ENCODE data around the gene KLHL29. TPM values are rescaled to one million over a fixed set of nuclear protein-coding genes. Genes with fewer than 3 reads are reported as not detected.

Gene KLHL29
- total RNA-seq, 1 experiment from 2014 or later, result 2.4 TPM

DNA sequence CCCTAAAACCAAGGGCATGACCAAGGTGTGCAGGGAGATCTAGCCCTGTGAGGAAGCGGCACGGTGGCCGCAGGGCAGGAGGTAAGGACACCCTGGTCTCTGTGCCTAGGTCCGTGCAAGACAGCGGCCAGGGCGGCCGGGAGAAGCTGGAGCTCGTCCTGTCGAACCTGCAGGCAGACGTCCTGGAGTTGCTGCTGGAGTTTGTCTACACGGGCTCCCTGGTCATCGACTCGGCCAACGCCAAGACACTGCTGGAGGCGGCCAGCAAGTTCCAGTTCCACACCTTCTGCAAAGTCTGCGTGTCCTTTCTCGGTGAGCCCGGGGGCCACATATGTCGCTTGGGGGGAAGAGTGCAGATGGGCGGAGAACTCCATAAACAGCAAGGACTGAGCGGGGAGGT lies 306.6 kb downstream of the KLHL29 start:
- Mint-ChIP-seq H3K4me1 (peaks cover 5 to 13% of the 10 kb centered on the region in 2 experiments), H3K36me3 (ENCODE audit: insufficient read depth in 1 of 3, low read depth in 3 of 3) (peaks cover 0 to 2% (median 0%) of the 10 kb centered on the region in 3 experiments; a peak in 3 of 7 replicates), H3K9me3 (no peaks in the 10 kb centered on the region), H3K27ac (no peak overlapping the region), H3K4me3 (no peak overlapping the region), H3K27me3 (ENCODE audit: low read depth) (no peaks in the 10 kb centered on the region)
- Histone ChIP-seq H4K8ac (replicated peaks; ENCODE audit: insufficient read length, low read depth, low read length) (no peak overlapping the region), H3K4me1 (ENCODE audit: insufficient read depth, low read length) (no peaks in the 10 kb centered on the region), H2BK15ac (ENCODE audit: low read depth, low read length) (no peak overlapping the region), H3K4me2 (ENCODE audit: insufficient read depth, insufficient read length, low read length) (no peak overlapping the region), H3K56ac (ENCODE audit: insufficient read length, low read depth, low read length) (no peak overlapping the region), H2AFZ (ENCODE audit: low read length) (no peak overlapping the region), H4K91ac (ENCODE audit: insufficient read length, low read depth, low read length) (no peak overlapping the region), H3K27me3 (ENCODE audit: insufficient read depth, low read length) (no peaks in the 10 kb centered on the region), H3K14ac (ENCODE audit: insufficient read depth, low read length) (no peak overlapping the region; the same call in 1 of the 2 replicates), H2BK12ac (ENCODE audit: insufficient read length, low read depth, low read length) (no peak overlapping the region), H3K4ac (ENCODE audit: low read depth, low read length) (no peak overlapping the region), H4K20me1 (ENCODE audit: control insufficient read depth, insufficient read depth, insufficient read length) (no peaks in the 10 kb centered on the region), H2BK20ac (ENCODE audit: low read depth, low read length, poor library complexity, severe bottlenecking) (no peak overlapping the region), H2BK5ac (ENCODE audit: insufficient read length, low read length) (no peak overlapping the region), H3K18ac (ENCODE audit: insufficient read length, low read depth, low read length) (no peak overlapping the region), H3K23ac (ENCODE audit: insufficient read length, low read depth, low read length) (no peak overlapping the region), H3K23me2 (ENCODE audit: insufficient read length, low read depth, low read length, poor library complexity, severe bottlenecking) (no peaks in the 10 kb centered on the region), H3K79me1 (ENCODE audit: insufficient read depth, low read depth, low read length, poor library complexity, severe bottlenecking) (no peaks in the 10 kb centered on the region), H2BK120ac (ENCODE audit: low read depth, low read length, poor library complexity, severe bottlenecking) (no peak overlapping the region), H4K5ac (ENCODE audit: insufficient read length, low read depth, low read length) (no peak overlapping the region), H2AK5ac (ENCODE audit: insufficient read length, low read length) (no peak overlapping the region), H3K9me3 (ENCODE audit: control insufficient read depth, low read depth, low read length) (no peaks in the 10 kb centered on the region), H3K27ac (ENCODE audit: insufficient read length, low read depth, low read length) (no peak overlapping the region), H3K79me2 (ENCODE audit: insufficient read depth, low read length) (no peaks in the 10 kb centered on the region), H3K9ac (ENCODE audit: extremely low read depth, insufficient read length, low read length) (no peak overlapping the region), H3T11ph (ENCODE audit: low read length) (no peak overlapping the region)
- DNase-seq, result no peak
- WGBS (ENCODE audit: extremely low coverage, insufficient read length, low lambda C conversion rate), result no CpG with 5 or more reads among the region's 21 CpGs
- TF ChIP-seq, protein P1, sequence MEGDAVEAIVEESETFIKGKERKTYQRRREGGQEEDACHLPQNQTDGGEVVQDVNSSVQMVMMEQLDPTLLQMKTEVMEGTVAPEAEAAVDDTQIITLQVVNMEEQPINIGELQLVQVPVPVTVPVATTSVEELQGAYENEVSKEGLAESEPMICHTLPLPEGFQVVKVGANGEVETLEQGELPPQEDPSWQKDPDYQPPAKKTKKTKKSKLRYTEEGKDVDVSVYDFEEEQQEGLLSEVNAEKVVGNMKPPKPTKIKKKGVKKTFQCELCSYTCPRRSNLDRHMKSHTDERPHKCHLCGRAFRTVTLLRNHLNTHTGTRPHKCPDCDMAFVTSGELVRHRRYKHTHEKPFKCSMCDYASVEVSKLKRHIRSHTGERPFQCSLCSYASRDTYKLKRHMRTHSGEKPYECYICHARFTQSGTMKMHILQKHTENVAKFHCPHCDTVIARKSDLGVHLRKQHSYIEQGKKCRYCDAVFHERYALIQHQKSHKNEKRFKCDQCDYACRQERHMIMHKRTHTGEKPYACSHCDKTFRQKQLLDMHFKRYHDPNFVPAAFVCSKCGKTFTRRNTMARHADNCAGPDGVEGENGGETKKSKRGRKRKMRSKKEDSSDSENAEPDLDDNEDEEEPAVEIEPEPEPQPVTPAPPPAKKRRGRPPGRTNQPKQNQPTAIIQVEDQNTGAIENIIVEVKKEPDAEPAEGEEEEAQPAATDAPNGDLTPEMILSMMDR (conservative IDR thresholded peaks at IDR 0.05), result no peak
